ENCODE results near the gene COA1. TPM values are rescaled to one million over a fixed set of nuclear protein-coding genes. Genes with fewer than 3 reads are reported as not detected.

The COA1 gene
- total RNA-seq, 4 donors from 2014 or later: 31.8 to 53.2 (median 39.8) TPM

GRCh38 chr7:43647673-43648472 lies 81.5 kb downstream of the COA1 start:
- peak overlapping the region in 1 of 4 donors; percentile 1 for H3K4me3 ChIP-seq
- no peaks in the 10 kb centered on the region for H3K36me3 ChIP-seq
- peaks cover 28 to 64% (median 43%) of the 10 kb centered on the region in 4 donors for H3K4me1 ChIP-seq
- peak overlapping the region; percentile 85 to 93 (median 90) for H3K27ac ChIP-seq
- WGBS, 2 donors (ENCODE audit: low coverage in 1 of 2): 8 to 28% methylated on average over 4 to 10 of the region's 10 CpGs
- no peaks in the 10 kb centered on the region for H3K27me3 ChIP-seq
- intact Hi-C loops (cut with DNase I; ENCODE audit: low total_unique reads) (no loop called here), in situ Hi-C loops (cut with MboI; ENCODE audit: low pct_ligation_motif_present in 1 of 4, low pct_unique_long_range_greater_than_20kb in 1 of 4, low sequenced_read_pairs in 3 of 4) (no loop called here)
- TF ChIP-seq EP300 (IDR thresholded peaks at IDR 0.05; ENCODE audit: low read depth) (no peak), POLR2A (IDR thresholded peaks at IDR 0.05) (no peak), POLR2AphosphoS5 (IDR thresholded peaks at IDR 0.05) (peak; percentile 45 to 59 (median 56))
- DNase-seq: peak; percentile 59
- no peaks in the 10 kb centered on the region for H3K9me3 ChIP-seq

- intact Hi-C loops (cut with DNase I; ENCODE audit: low total_unique reads): no loop called here
- Histone ChIP-seq H3K27me3 (no peaks in the 10 kb centered on the region), H3K4me3 (no peak overlapping the region), H3K9me3 (no peaks in the 10 kb centered on the region), H3K36me3 (no peaks in the 10 kb centered on the region), H3K27ac (peak overlapping the region; percentile 85 to 93 (median 90)), H3K4me1 (peaks cover 28 to 64% (median 43%) of the 10 kb centered on the region in 4 donors)
- WGBS, 2 donors (ENCODE audit: low coverage in 1 of 2): 50 to 60% methylated on average over 7 of the region's 7 CpGs
- in situ Hi-C loops (cut with MboI; ENCODE audit: low pct_ligation_motif_present in 1 of 4, low pct_unique_long_range_greater_than_20kb in 1 of 4, low sequenced_read_pairs in 3 of 4): no loop called here
- TF ChIP-seq POLR2A (IDR thresholded peaks at IDR 0.05) (no peak), EP300 (IDR thresholded peaks at IDR 0.05; ENCODE audit: low read depth) (no peak), CTCF (IDR thresholded peaks at IDR 0.05) (no peak), POLR2AphosphoS5 (IDR thresholded peaks at IDR 0.05) (no peak)
- no peak for DNase-seq
These were observed 82.0 kb downstream of the COA1 start for GRCh38 chr7:43647339-43647672.

GRCh38 chr7:43646603-43647338 lies 82.6 kb downstream of the COA1 start:
- Histone ChIP-seq H3K27ac (peak overlapping the region; percentile 85 to 93 (median 90)), H3K4me3 (no peak overlapping the region), H3K4me1 (peaks cover 28 to 61% (median 41%) of the 10 kb centered on the region in 4 donors)

GRCh38 chr7:43645699-43646226 lies 83.6 kb downstream of the COA1 start:
- no peak for DNase-seq
- Histone ChIP-seq H3K4me1 (peaks cover 28 to 54% (median 35%) of the 10 kb centered on the region in 4 donors), H3K4me3 (no peak overlapping the region), H3K36me3 (no peaks in the 10 kb centered on the region), H3K27me3 (no peaks in the 10 kb centered on the region), H3K9me3 (no peaks in the 10 kb centered on the region), H3K27ac (peak overlapping the region; percentile 85 to 93 (median 90))
- WGBS, 2 donors (ENCODE audit: low coverage in 1 of 2): 80 to 100% methylated on average over 1 to 3 of the region's 3 CpGs
- no peak for TF ChIP-seq CTCF (IDR thresholded peaks at IDR 0.05)
- no peak for TF ChIP-seq POLR2A (IDR thresholded peaks at IDR 0.05)
- no peak for TF ChIP-seq POLR2AphosphoS5 (IDR thresholded peaks at IDR 0.05)
- TF ChIP-seq EP300 (IDR thresholded peaks at IDR 0.05; ENCODE audit: low read depth): no peak
- in situ Hi-C loops (cut with MboI; ENCODE audit: low pct_ligation_motif_present in 1 of 4, low pct_unique_long_range_greater_than_20kb in 1 of 4, low sequenced_read_pairs in 3 of 4): no loop called here
- intact Hi-C loops (cut with DNase I; ENCODE audit: low total_unique reads): no loop called here

More at GRCh38 chr7:43646603-43647338, 82.6 kb downstream of the COA1 start:
- intact Hi-C loops (cut with DNase I; ENCODE audit: low total_unique reads) (no loop called here), in situ Hi-C loops (cut with MboI; ENCODE audit: low pct_ligation_motif_present in 1 of 4, low pct_unique_long_range_greater_than_20kb in 1 of 4, low sequenced_read_pairs in 3 of 4) (no loop called here)
- Histone ChIP-seq H3K36me3 (no peaks in the 10 kb centered on the region), H3K9me3 (no peaks in the 10 kb centered on the region), H3K27me3 (no peaks in the 10 kb centered on the region)
- TF ChIP-seq EP300 (IDR thresholded peaks at IDR 0.05; ENCODE audit: low read depth): no peak
- TF ChIP-seq CTCF (IDR thresholded peaks at IDR 0.05): no peak
- TF ChIP-seq POLR2A (IDR thresholded peaks at IDR 0.05): no peak
- TF ChIP-seq POLR2AphosphoS5 (IDR thresholded peaks at IDR 0.05): no peak
- DNase-seq: no peak
- WGBS, 2 donors (ENCODE audit: low coverage in 1 of 2): 60% methylated on average over 3 to 8 of the region's 8 CpGs
